Neural cell (in vitro differentiated cells): Measurements from ENCODE around the gene COX4I1. TPM values are rescaled to one million over a fixed set of nuclear protein-coding genes. Genes with fewer than 3 reads are reported as not detected.

Source experiments
- H2AFZ ChIP-seq: fragments of 200-600, 300-800 bp; sonication (generic), shearing (Covaris generic); 2 replicates; pipeline ENCODE4 v1.6.0; 2014; ENCODE audit warnings: low read depth, mild to moderate bottlenecking, antibody characterized with exemption, low read length, moderate library complexity
- H3F3A ChIP-seq: fragments of 200-600 bp; shearing (Covaris generic); 2 replicates; pipeline ENCODE4 v1.6.1; 2016; ENCODE audit warnings: mild to moderate bottlenecking, moderate library complexity, mixed read lengths, antibody characterized with exemption, low read length; ENCODE audit not compliant: insufficient read depth, poor library complexity, severe bottlenecking
- H3K27ac ChIP-seq: fragments of 200-600, 300-800 bp; sonication (generic), shearing (Covaris generic); 2 replicates; pipeline ENCODE4 v1.5.1; 2014; ENCODE audit warnings: mild to moderate bottlenecking, low read length, moderate library complexity
- H3K27me3 ChIP-seq: fragments of 300-800, 200-600 bp; sonication (generic), shearing (Covaris generic); 2 replicates; pipeline ENCODE4 v1.6.0; 2014; ENCODE audit warnings: mild to moderate bottlenecking, low read depth, low read length, moderate library complexity; ENCODE audit not compliant: insufficient read depth
- H3K36me3 ChIP-seq: fragments of 300-800, 200-600 bp; sonication (generic), shearing (Covaris generic); 2 replicates; pipeline ENCODE4 v1.5.1; 2014; ENCODE audit warnings: mild to moderate bottlenecking, antibody characterized with exemption, low read length, moderate library complexity; ENCODE audit not compliant: insufficient read depth
- H3K4me2 ChIP-seq: fragments of 300-800, 200-600 bp; sonication (generic), shearing (Covaris generic); 2 replicates; pipeline ENCODE4 v1.6.0; 2014; ENCODE audit warnings: mild to moderate bottlenecking, low read length
- H3K4me3 ChIP-seq: fragments of 300-800, 200-600 bp; sonication (generic), shearing (Covaris generic); 2 replicates; pipeline ENCODE4 v1.5.1; 2014; ENCODE audit warnings: mild to moderate bottlenecking, low read length, moderate library complexity
- H3K79me2 ChIP-seq: fragments of 200-600 bp; shearing (Covaris generic); replicated peaks from 2 replicates; pipeline ENCODE4 v1.6.0; 2014; ENCODE audit warnings: mild to moderate bottlenecking, low read length, moderate library complexity; ENCODE audit not compliant: insufficient read depth
- H3K9ac ChIP-seq: fragments of 300-800, 200-600 bp; sonication (generic), shearing (Covaris generic); 2 replicates; pipeline ENCODE4 v1.6.1; 2016; ENCODE audit warnings: mild to moderate bottlenecking, low read length, mixed read lengths
- H3K9me2 ChIP-seq: fragments of 200-600 bp; shearing (Covaris generic); 2 replicates; pipeline ENCODE4 v1.6.1; 2016; ENCODE audit warnings: mild to moderate bottlenecking, low read length, mixed read lengths; ENCODE audit not compliant: insufficient read depth
- H3K9me3 ChIP-seq: fragments of 200-600, 300-800 bp; sonication (generic), shearing (Covaris generic); 2 replicates; pipeline ENCODE4 v1.6.1; 2016; ENCODE audit warnings: mild to moderate bottlenecking, mixed run types, low read length, moderate library complexity, mixed read lengths
- H4K20me1 ChIP-seq: fragments of 200-600 bp; shearing (Covaris generic); 2 replicates; pipeline ENCODE4 v1.6.1; 2016; ENCODE audit warnings: mild to moderate bottlenecking, mixed run types; ENCODE audit not compliant: insufficient read depth
- CTCF ChIP-seq: fragments of 450-650 bp; IDR thresholded peaks from 2 replicates; pipeline ENCODE4 v1.5.1; 2014; ENCODE audit warnings: antibody characterized with exemption, mild to moderate bottlenecking, moderate library complexity; ENCODE audit not compliant: poor library complexity, severe bottlenecking
- EP300 ChIP-seq: fragments of 450-650 bp; conservative IDR thresholded peaks from 2 replicates; pipeline ENCODE4 v1.6.1; 2014; ENCODE audit warnings: antibody characterized with exemption, mild to moderate bottlenecking, moderate library complexity; ENCODE audit not compliant: poor library complexity, severe bottlenecking
- EZH2 ChIP-seq: fragments of 200-600, 300-800 bp; shearing (Covaris generic), sonication (generic); IDR thresholded peaks from 2 replicates; pipeline ENCODE4 v1.6.1; 2014; ENCODE audit warnings: antibody characterized with exemption, low read length, borderline replicate concordance, mild to moderate bottlenecking; ENCODE audit not compliant: insufficient read depth, poor library complexity, severe bottlenecking
- MXI1 ChIP-seq: fragments of 450-650 bp; conservative IDR thresholded peaks from 2 replicates; pipeline ENCODE4 v1.6.1; 2014; ENCODE audit warnings: antibody characterized with exemption, mild to moderate bottlenecking; ENCODE audit not compliant: poor library complexity, severe bottlenecking
- POLR2AphosphoS5 ChIP-seq: IDR thresholded peaks from 2 replicates; pipeline ENCODE4 v1.6.1; 2012
- RAD21 ChIP-seq: fragments of 450-650 bp; conservative IDR thresholded peaks from 2 replicates; pipeline ENCODE4 v1.6.1; 2014; ENCODE audit warnings: antibody characterized with exemption, mild to moderate bottlenecking, moderate library complexity
- REST ChIP-seq: IDR thresholded peaks from 2 replicates; pipeline ENCODE4 v1.6.1; 2012; ENCODE audit warnings: borderline replicate concordance
- SMC3 ChIP-seq: fragments of 450-650 bp; conservative IDR thresholded peaks from 2 replicates; pipeline ENCODE4 v1.6.1; 2014; ENCODE audit warnings: antibody characterized with exemption, mild to moderate bottlenecking, moderate library complexity; ENCODE audit not compliant: poor library complexity
- TAF1 ChIP-seq: IDR thresholded peaks from 2 replicates; pipeline ENCODE4 v1.6.1; 2012; ENCODE audit warnings: low read depth
- polyA plus RNA-seq: library from polyadenylated mRNA; depleted of rRNA; stranded (reverse); fragments of >200 nt; gene quantifications from 2 replicates; pipeline ENCODE4 v1.2.3, GENCODE V29; 2014

COX4I1 gene
- polyA plus RNA-seq, 1 donor from 2014 or later, result 709 TPM

DNA sequence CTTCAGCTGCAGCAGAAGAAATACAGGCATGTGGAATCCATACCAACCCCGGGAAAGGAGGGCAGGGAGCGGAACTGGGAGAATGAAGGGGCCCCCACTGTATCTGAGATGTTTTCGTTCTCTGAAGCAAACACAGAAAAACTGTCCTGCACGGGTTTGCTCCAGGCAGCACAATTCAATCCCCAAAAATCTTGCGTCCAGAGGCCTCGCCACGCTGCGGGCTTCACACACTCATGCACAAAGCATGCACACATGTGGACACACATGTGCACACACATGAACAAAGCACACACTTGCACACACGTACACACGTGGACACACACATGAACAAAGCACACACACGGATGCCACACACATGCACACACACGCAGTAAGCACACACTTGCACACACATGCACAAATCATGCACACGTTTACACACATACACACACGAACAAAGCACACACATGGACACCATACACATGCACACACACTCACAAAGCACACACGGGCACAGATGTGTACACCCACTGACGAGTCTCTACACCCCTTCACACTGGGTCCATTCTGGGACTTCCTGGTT lies 27.3 kb downstream of the COX4I1 start:
- no peaks in the 10 kb centered on the region for H4K20me1 ChIP-seq
- no peak overlapping the region for H3K9ac ChIP-seq
- H3K9me2 ChIP-seq, result no peaks in the 10 kb centered on the region
- TF ChIP-seq EP300 (no peak), REST (no peak), SMC3 (no peak), TAF1 (no peak), MXI1 (no peak), EZH2 (no peak), RAD21 (no peak), POLR2AphosphoS5 (no peak), CTCF (no peak)
- H3F3A ChIP-seq, result no peaks in the 10 kb centered on the region
- no peaks in the 10 kb centered on the region for H3K9me3 ChIP-seq
- H3K27me3 ChIP-seq, result no peaks in the 10 kb centered on the region
- no peak overlapping the region for H2AFZ ChIP-seq
- H3K4me2 ChIP-seq, result no peak overlapping the region
- no peaks in the 10 kb centered on the region for H3K36me3 ChIP-seq
- H3K27ac ChIP-seq, result no peak overlapping the region
- H3K4me3 ChIP-seq, result no peak overlapping the region
- no peaks in the 10 kb centered on the region for H3K79me2 ChIP-seq

GRCh38 chr16:85828166-85828565 lies 28.7 kb downstream of the COX4I1 start:
- TF ChIP-seq REST, result no peak
- TF ChIP-seq EP300, result no peak
- TF ChIP-seq SMC3, result no peak
- no peak for TF ChIP-seq TAF1
- no peak for TF ChIP-seq CTCF
- no peak for TF ChIP-seq EZH2
- no peak for TF ChIP-seq RAD21
- no peak for TF ChIP-seq POLR2AphosphoS5
- no peak for TF ChIP-seq MXI1
- H3K27ac ChIP-seq, result no peak overlapping the region
- no peaks in the 10 kb centered on the region for H3K79me2 ChIP-seq
- H3K9me2 ChIP-seq, result no peaks in the 10 kb centered on the region
- no peaks in the 10 kb centered on the region for H4K20me1 ChIP-seq
- H3F3A ChIP-seq, result no peaks in the 10 kb centered on the region
- no peaks in the 10 kb centered on the region for H3K9me3 ChIP-seq
- H3K36me3 ChIP-seq, result no peaks in the 10 kb centered on the region
- H3K4me3 ChIP-seq, result no peak overlapping the region
- H3K4me2 ChIP-seq, result no peak overlapping the region
- H3K9ac ChIP-seq, result no peak overlapping the region
- H3K27me3 ChIP-seq, result no peaks in the 10 kb centered on the region
- no peak overlapping the region for H2AFZ ChIP-seq
